ENCODE results near the gene PRSS53. TPM values are rescaled to one million over a fixed set of nuclear protein-coding genes. Genes with fewer than 3 reads are reported as not detected.

Gene PRSS53
- total and polyA plus RNA-seq, 7 donors: 1.1 to 9.1 (median 2.6) TPM; not detected in 2

DNA sequence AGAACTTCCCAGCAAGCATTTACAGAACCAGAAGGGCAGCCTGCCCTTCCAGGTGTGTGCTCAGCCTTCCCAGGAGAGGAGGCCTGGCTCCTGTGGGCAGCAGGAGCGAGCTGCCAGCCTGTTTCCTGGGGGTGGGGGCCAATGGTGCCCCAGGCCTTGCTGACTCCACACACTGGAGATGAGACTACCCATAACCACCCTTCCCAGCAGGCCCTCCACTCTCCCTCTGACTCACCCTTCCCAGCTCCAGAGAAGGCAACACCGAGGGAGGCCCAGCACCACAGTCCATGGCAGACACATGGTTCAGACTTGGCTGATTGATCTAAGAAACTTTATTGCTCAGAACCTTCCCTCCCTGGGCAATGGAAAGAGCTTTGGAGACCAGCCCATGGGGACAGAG is 1.8 kb upstream of the PRSS53 start:
- no peaks in the 10 kb centered on the region for H3K9me3 ChIP-seq
- intact Hi-C loops (cut with DNase I): no loop called here
- no peak for DNase-seq
- H3K27ac ChIP-seq: no peak overlapping the region
- 92 to 94% methylated on average over 2 of the region's 2 CpGs for WGBS, 2 donors
- peaks cover 7 to 44% (median 11%) of the 10 kb centered on the region in 4 donors for H3K36me3 ChIP-seq
- TF ChIP-seq, protein P1, sequence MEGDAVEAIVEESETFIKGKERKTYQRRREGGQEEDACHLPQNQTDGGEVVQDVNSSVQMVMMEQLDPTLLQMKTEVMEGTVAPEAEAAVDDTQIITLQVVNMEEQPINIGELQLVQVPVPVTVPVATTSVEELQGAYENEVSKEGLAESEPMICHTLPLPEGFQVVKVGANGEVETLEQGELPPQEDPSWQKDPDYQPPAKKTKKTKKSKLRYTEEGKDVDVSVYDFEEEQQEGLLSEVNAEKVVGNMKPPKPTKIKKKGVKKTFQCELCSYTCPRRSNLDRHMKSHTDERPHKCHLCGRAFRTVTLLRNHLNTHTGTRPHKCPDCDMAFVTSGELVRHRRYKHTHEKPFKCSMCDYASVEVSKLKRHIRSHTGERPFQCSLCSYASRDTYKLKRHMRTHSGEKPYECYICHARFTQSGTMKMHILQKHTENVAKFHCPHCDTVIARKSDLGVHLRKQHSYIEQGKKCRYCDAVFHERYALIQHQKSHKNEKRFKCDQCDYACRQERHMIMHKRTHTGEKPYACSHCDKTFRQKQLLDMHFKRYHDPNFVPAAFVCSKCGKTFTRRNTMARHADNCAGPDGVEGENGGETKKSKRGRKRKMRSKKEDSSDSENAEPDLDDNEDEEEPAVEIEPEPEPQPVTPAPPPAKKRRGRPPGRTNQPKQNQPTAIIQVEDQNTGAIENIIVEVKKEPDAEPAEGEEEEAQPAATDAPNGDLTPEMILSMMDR (IDR thresholded peaks at IDR 0.05): no peak
- TF ChIP-seq POLR2AphosphoS5 (IDR thresholded peaks at IDR 0.05): no peak
- no peak for TF ChIP-seq POLR2A (IDR thresholded peaks at IDR 0.05)
- no peak for TF ChIP-seq EP300 (IDR thresholded peaks at IDR 0.05)
- no peaks in the 10 kb centered on the region for H3K27me3 ChIP-seq
- H3K4me1 ChIP-seq: peaks cover 0 to 23% (median 16%) of the 10 kb centered on the region in 4 donors
- no peak overlapping the region for H3K4me3 ChIP-seq

DNA sequence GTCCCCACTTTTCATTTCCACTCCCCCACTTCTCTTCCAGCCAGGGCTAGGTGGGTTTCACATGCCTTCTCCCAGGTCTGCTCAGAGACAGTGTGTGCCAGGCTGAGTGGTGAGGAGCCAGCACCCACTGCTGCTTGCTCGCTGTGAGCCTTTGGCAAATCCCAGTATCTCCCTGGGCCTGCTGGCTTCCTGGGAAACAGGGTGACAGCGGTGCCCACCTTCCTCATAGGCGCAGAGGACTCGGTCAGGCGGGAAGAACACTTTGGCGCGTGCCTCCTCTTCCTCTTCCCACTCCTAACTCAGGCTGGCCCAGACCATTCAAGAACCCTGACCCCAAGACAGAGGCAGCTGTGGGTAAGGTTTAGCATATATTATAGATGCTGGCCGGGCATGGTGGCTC is 456 bp upstream of the PRSS53 start:
- no peak for TF ChIP-seq EP300 (IDR thresholded peaks at IDR 0.05)
- TF ChIP-seq, protein P1 (IDR thresholded peaks at IDR 0.05): no peak
- no peak for TF ChIP-seq POLR2AphosphoS5 (IDR thresholded peaks at IDR 0.05)
- no peak for TF ChIP-seq POLR2A (IDR thresholded peaks at IDR 0.05)
- Histone ChIP-seq H3K9me3 (no peaks in the 10 kb centered on the region), H3K36me3 (peaks cover 7 to 58% (median 11%) of the 10 kb centered on the region in 4 donors), H3K27ac (no peak overlapping the region), H3K4me3 (no peak overlapping the region), H3K27me3 (no peaks in the 10 kb centered on the region), H3K4me1 (peaks cover 0 to 18% (median 13%) of the 10 kb centered on the region in 4 donors)
- intact Hi-C loops (cut with DNase I): no loop called here
- no peak for DNase-seq
- 91 to 96% methylated on average over 8 of the region's 8 CpGs for WGBS, 2 donors

DNA sequence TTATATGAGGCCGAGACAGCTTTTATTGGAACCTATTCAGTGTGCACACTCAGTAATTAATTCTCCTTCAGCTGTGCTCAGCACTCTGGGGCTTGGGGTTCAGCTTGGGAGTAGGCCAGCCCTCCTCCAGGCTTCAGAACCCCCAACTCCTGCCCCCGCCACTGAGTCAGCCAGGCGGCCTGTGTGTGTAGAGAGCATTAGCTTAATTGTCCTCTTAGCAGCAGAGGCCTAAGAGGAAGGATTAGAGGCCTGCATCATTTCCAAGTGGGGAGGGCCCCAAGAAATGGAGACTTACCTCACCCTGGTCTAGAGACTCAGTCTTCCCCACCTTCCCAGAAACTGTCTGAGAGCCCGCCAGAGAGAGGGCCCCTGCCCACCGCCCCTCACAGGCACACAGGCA is 772 bp downstream of the PRSS53 start:
- Histone ChIP-seq H3K4me3 (no peak overlapping the region), H3K36me3 (peaks cover 7 to 70% (median 15%) of the 10 kb centered on the region in 4 donors), H3K27me3 (no peaks in the 10 kb centered on the region), H3K4me1 (peaks cover 0 to 7% (median 3%) of the 10 kb centered on the region in 4 donors), H3K9me3 (no peaks in the 10 kb centered on the region), H3K27ac (no peak overlapping the region)
- DNase-seq: no peak
- no peak for TF ChIP-seq POLR2AphosphoS5 (IDR thresholded peaks at IDR 0.05)
- TF ChIP-seq POLR2A (IDR thresholded peaks at IDR 0.05): no peak
- no peak for TF ChIP-seq EP300 (IDR thresholded peaks at IDR 0.05)
- TF ChIP-seq, protein P1 (IDR thresholded peaks at IDR 0.05): no peak
- intact Hi-C loops (cut with DNase I): no loop called here
- 76 to 82% methylated on average over 5 of the region's 5 CpGs for WGBS, 2 donors

DNA sequence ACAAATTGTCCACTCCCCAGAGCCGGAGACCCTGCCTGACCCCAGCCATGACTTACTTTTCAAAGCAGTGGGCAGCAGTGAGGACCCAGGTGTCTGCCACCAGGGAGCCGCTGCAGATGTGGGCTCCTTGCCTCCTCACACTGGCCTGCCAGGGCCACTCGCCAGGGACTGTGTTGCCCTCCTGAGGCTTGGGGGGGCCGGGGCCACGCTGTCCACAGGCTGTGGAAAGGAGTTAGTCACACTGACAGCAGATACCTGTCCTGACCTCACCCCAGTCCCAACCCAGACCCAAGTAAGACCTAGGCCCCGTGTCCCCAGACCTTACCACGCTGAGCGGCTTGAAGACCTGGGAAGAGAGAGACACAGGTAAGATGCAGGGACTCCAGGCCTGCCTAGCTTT is 1.3 kb downstream of the PRSS53 start:
- TF ChIP-seq POLR2A (IDR thresholded peaks at IDR 0.05) (no peak), POLR2AphosphoS5 (IDR thresholded peaks at IDR 0.05) (no peak), EP300 (IDR thresholded peaks at IDR 0.05) (no peak)
- TF ChIP-seq, protein P1 (IDR thresholded peaks at IDR 0.05): no peak
- H3K36me3 ChIP-seq: peaks cover 7 to 75% (median 17%) of the 10 kb centered on the region in 4 donors
- intact Hi-C loops (cut with DNase I): no loop called here
- no peak overlapping the region for H3K4me3 ChIP-seq
- no peak for DNase-seq
- no peak overlapping the region for H3K27ac ChIP-seq
- H3K27me3 ChIP-seq: no peaks in the 10 kb centered on the region
- no peaks in the 10 kb centered on the region for H3K9me3 ChIP-seq
- peaks cover 0 to 2% (median 0%) of the 10 kb centered on the region in 4 donors for H3K4me1 ChIP-seq
- 93 to 94% methylated on average over 8 of the region's 8 CpGs for WGBS, 2 donors

DNA sequence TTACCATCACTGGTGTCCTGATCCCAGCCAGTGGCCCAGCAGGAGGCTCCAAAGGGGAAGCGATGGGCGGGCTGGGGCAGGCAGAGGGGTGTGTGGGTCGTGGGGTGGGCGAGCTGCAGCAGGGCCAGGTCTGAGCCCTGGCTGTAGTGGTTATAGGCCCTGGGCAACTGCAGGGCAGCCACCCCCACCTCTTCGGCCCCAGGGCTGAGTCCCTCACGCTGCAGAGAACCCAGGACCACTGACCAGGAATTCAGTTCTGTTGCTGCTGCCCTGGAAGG is 2.2 kb downstream of the PRSS53 start:
- Histone ChIP-seq H3K4me1 (no peaks in the 10 kb centered on the region), H3K4me3 (no peak overlapping the region), H3K9me3 (no peaks in the 10 kb centered on the region), H3K27ac (no peak overlapping the region), H3K36me3 (peaks cover 7 to 83% (median 19%) of the 10 kb centered on the region in 4 donors), H3K27me3 (no peaks in the 10 kb centered on the region)
- intact Hi-C loops (cut with DNase I): no loop called here
- DNase-seq: no peak
- 92% methylated on average over 6 of the region's 6 CpGs for WGBS, 2 donors
- TF ChIP-seq, protein P1 (IDR thresholded peaks at IDR 0.05): no peak
- TF ChIP-seq POLR2AphosphoS5 (IDR thresholded peaks at IDR 0.05) (no peak), POLR2A (IDR thresholded peaks at IDR 0.05) (no peak), EP300 (IDR thresholded peaks at IDR 0.05) (no peak)

All from sigmoid colon (tissue), 7 donors.